ENCODE results near the gene TRIL.

DNA sequence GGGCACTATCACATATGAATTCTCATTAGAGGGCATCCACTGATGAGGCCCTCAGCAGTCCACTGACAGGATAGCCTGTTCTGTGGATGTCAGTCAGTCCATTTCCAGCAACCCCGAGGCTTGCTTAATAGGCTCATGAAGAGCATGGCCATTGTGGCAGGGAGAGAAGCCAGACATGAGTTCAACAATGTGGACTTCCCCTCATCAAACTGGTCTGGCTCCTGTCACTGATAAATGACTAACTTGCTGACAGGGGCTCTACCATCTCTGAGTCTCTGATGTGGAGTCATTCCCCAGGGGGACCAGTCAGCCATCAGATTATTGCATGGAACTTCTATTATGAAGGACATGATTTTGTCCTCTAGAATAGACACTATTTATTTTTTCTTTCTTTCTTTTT, 19.8 kb upstream of the TRIL start:
- TF ChIP-seq CTCF (IDR thresholded peaks at IDR 0.05; ENCODE audit: poor library complexity) = no peak
- no peak for TF ChIP-seq EZH2 (IDR thresholded peaks at IDR 0.05; ENCODE audit: borderline replicate concordance)
- TF ChIP-seq EZH2phosphoT487 (IDR thresholded peaks at IDR 0.05; ENCODE audit: low read depth, severe bottlenecking, unreplicated experiment) = no peak

Data from hepatocyte (in vitro differentiated cells).